Right hindlimb (tissue), 1 donor: ENCODE data around the gene AHNAK2.
A peak's percentile ranks its signal among the peaks of the same experiment; 100 is the strongest.
"Not testable (repeated sequence)": the region's sequence is repeated elsewhere in the genome, so short reads cannot be mapped to it uniquely, and the experiment has no call there.

Source experiments
- DNase-seq: peaks from one replicate; pipeline ENCODE4 v3.0.0-alpha.2; 2018

Gene AHNAK2

DNA sequence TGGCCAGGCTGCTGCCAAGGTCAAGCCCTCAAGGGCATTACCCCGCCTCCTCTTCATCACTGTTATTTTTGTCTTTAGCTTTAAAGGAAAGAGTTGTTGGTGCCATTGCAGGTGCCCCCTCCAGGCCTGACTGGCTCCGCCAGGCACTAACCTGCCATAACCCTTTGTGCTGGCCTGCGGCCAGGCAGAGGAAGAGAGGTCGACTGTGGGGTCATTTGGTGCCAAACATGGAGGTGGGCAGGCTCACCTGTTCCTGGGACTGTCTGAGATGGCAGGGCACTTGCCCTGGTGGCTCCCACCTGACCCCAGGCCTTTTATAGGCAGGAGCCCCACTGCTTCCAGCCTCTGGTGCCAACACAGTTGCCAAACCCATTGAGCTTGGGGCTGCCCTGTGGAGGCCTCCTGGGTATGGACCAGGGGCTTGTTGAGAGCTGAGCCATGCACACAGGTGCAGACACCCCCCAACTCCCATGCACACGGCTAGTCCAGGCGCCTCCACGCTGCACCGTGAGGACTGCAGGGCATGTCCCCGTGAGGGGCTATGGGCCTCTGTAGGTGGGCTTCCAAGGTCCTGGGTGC, 82.9 kb downstream of the AHNAK2 start:
- peak; percentile 23 for DNase-seq

DNA sequence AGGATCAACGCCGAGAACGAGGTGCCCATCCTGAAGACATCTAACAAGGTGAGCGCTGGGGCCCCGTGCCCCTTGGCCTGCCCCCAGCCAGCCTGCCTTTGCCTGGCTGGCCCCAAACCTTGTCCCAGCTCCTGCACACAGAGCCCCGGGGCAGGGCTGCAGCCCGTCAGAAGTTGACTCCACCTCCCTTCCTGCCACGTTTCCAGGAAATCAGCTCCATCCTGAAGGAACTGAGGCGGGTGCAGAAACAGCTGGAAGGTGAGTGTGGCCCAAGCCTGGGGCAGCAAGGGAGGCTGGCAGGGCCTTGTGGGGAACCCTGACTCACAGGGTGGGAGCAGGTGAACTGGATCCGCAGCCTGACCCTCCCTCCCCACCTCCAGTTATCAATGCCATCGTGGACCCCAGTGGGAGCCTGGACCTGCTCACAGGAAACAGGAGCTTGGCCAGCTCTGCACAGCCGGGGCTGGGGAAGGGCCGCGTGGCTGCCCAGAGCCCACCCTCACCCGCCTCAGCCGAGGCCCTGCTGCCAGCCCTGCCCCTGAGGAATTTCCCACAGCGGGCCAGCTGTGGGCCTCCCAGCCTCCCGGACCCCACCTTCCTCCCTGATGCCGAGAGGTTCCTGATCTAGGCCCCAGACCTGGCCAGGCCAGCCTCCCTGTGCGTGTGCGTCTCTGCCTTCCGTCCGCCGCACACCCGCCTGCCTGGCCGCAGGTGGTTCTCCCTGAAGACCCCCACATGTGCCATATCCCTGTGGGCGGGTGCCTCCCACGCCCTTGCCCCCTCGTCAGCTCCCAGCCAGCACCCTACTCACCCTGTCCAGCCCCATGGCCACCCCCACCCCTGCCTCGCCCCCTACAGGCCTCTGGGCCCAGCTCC, 83.6 kb downstream of the AHNAK2 start:
- peak; percentile 19 for DNase-seq

DNA sequence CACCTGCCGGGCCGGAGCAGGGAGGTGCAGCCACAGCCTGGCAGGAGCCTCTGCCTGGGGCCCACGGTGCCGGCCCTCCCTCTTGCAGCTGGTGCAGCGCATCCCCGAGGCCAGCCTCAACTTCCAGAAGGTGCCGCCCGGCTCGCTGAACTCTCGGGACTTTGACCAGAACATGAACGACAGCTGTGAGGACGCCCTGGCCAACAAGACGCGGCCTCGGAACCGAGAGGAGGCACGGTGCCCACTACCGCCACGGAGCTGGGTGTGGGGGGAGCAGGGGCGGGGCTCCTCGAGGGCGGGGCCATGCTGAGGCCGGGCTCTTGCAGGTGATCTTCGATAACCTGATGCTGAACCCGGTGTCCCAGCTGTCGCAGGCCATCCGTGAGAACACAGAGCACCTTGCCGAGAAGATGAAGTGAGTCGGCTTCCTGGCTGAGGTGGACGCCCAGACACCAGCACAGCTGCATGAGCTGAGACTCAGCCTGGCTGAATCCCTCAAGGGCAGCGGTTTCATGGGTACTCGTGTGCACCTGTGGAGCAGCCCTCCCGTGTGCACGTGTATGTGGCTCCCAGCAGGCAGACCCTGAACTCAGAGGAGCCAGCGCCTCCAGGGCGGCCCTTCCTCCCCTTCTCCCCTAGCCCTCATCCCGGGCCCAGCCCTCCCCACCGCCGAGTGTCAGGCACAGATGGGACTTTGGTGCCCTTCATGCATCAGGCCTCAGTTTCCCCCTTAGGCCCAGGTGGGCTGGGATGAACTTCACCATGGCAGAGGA, 84.6 kb downstream of the AHNAK2 start:
- peak; percentile 22 for DNase-seq

DNA sequence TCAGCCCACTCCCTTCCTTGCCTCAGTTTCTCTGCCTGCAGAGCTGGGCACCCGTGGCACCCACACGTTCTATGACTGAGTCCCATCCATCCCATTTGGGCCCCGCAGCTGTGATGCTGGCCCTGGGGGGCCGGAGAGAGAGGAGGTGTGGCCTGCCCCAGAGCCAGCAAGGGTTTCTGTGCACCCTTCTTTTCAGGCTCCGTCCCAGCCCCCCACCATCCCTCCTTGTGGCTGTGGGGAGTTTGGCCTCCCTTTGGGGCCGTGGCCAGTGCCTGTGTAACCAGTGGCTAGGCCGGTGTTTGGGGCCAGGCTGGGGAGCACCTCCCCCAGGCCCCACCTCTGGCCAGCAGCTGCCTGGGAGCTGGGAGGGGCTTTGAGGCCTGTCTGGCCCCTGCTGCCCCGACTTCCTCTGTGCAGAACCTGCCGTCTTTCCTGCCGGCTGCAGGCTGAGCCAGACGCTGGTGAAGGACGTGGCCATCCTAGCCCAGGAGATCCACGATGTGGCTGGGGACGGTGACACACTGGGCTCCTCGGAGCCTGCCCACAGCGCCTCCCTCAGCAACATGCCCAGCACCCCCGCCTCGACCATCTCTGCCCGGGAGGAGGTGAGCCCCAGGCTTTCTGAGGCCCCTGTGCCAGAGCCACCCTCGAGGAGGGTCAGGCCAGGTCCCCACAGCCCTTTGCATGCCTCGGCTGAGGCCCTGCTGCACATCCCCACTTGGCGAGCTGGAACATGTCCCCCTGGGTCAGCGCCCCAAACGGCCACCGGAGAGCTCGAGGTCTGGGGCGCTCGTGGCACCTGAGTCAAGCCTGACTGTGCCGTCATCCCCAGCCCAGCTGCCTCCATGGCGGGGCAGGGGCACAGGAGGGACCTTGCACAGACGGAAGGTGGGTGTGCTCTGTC, 85.4 kb downstream of the AHNAK2 start:
- DNase-seq: peak; percentile 27

DNA sequence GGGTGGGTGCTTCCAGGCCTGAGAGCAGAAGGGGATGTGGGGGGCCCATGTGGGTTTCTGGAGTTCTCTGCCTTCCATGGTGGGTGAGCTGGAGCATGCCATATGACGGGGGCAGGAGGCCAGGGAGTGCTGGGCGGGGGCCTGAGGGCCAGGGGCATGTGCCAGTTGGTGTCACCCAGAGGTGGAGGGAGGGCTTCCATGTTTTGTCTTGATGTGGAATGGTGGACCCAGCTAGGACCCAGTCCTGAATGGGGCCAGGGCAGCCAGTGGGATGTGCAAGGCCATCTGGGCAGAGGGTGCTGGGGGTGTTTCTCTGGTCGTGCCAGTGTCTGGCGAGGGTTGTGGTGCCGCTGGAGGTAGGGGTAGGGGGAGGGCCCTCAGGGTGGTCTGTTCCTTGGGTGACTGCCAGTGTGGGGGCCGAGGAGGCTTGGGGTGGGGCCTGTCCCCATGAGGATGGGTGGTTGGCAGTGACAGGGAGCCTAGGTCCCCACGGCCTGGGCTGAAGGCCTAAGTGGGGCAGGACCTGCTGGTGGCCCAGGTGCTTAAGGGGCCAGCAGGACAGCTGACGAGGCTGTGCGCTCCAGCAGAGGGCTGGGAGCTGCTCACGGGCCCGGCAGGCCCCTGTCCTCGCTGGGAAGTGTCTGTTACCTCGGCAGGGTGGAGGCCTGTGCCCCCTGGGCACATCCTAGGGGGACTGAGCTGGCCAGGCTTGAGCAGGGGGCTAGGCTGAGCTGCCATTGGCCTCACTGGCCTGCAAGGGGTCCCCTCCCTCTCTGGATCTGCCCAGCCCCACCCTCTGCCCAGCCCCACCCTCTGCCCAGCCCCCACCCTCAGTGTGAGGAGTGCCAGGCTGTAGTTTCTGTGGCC, 86.3 kb downstream of the AHNAK2 start:
- DNase-seq: no peak

DNA sequence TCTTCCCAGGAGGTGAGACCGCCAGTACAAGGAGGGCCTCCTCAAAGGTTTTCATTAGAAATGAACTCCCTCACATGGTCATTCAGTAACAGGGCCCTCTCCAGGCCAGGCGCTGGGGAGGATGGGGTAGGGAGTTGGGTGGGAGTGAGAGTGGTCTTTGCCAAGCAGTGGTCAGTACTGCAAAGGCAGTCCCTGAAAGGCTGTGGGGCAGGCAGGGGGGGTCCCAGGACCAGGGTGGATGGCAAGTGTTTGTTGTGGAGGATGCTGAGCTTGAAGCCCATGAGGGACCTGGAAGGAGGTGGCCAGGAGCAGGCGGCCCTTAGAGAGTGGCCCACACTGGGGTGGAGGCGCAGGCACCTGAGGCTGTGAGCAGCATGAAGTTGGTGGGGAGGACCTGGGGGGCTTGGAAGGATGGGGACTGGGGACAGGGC, 87.0 kb downstream of the AHNAK2 start:
- no peak for DNase-seq

GRCh38 chr14:104890292-104890691, 87.9 kb downstream of the AHNAK2 start:
- not testable (repeated sequence) for DNase-seq

DNA sequence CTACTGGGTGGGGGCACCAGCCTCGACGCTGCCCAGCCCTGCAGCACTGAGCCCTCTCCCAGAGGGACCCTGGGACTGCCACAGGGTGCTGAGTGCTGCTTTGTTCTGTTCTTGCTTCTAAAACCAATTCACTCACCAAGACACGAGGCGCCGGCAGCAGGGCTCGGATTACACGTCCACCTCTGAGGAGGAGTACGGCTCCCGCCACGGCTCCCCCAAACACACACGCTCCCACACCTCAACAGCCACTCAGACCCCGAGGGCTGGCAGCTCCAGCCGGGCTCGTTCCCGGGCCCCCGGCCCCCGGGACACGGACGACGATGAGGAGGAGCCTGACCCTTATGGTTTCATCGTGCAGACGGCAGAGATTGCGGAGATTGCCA, 88.8 kb downstream of the AHNAK2 start:
- DNase-seq: no peak

GRCh38 chr14:104888489-104889374, 89.4 kb downstream of the AHNAK2 start:
- DNase-seq: peak; percentile 17

- peak; percentile 18 for DNase-seq
Measured at GRCh38 chr14:104887623-104888488, 90.3 kb downstream of the AHNAK2 start.
